Thyroid gland (tissue), 4 donors: Measurements from ENCODE around the gene FADD. TPM values are rescaled to one million over a fixed set of nuclear protein-coding genes. Genes with fewer than 3 reads are reported as not detected.

Experiments
- DNase-seq, 2 donors: peaks; one replicate each; pipeline ENCODE4 v3.0.0-alpha.2; 2019
- H3K27ac ChIP-seq, 3 donors: fragments of 200-600 bp; sonication (generic); 1 replicate in 2 of 3; 2 replicates in 1 of 3; pipeline ENCODE4 v1.5.1; 2016 to 2019; ENCODE audit warnings: mild to moderate bottlenecking in 1 of 3, moderate library complexity in 1 of 3
- H3K27me3 ChIP-seq: fragments of 200-600 bp; sonication (generic); one replicate; pipeline ENCODE4 v1.5.1; 2019
- H3K36me3 ChIP-seq, 2 donors: fragments of 200-600 bp; sonication (generic); one replicate each; pipeline ENCODE4 v1.5.1; 2016 to 2019
- H3K4me1 ChIP-seq, 2 donors: fragments of 200-600 bp; sonication (generic); one replicate each; pipeline ENCODE4 v1.5.1; 2017 to 2019
- H3K4me3 ChIP-seq, 3 donors: fragments of 200-600 bp; sonication (generic); replicated peaks in 1 of 3; 1 replicate in 2 of 3; 2 replicates in 1 of 3; pipeline ENCODE4 v1.5.1; 2016; ENCODE audit warnings: mild to moderate bottlenecking in 1 of 3
- H3K9me3 ChIP-seq: fragments of 200-600 bp; sonication (generic); one replicate; pipeline ENCODE4 v1.5.1; 2017
- CTCF ChIP-seq, 6 experiments: fragments of 200-600 bp in 3 of 6; fragments of 450-650 bp in 3 of 6; sonication (generic) in 3 of 6; IDR thresholded peaks; one replicate each; pipeline ENCODE4 v1.5.1; 2016 to 2019; ENCODE audit warnings: antibody characterized with exemption in 6 of 6, mild to moderate bottlenecking in 2 of 6, inconsistent platforms in 1 of 6, moderate library complexity in 1 of 6
- POLR2A ChIP-seq, 2 donors: fragments of 450-650 bp; IDR thresholded peaks; one replicate each; pipeline ENCODE4 v1.6.1; 2017; ENCODE audit warnings: antibody characterized with exemption in 2 of 2, mild to moderate bottlenecking in 2 of 2, moderate library complexity in 1 of 2
- WGBS, 2 donors: methylation state at CpG; one replicate each; pipeline ENCODE4 v1.1.5; 2017; 5-methylcytosine and 5-hydroxymethylcytosine counted together
- intact Hi-C: fragments of 100-400 bp; cut with DNase I; formaldehyde crosslinking; loops from one replicate; pipeline ENCODE4 v1.15.1; 2023
- total RNA-seq, 4 donors: library from RNA; depleted of rRNA; stranded (reverse); fragments of >200 nt; gene quantifications; one replicate each; pipeline ENCODE4 v1.2.3, GENCODE V29; 2016

Gene FADD
- 10 to 100 TPM; 18.1 to 32.6 (median 21.1) TPM for total RNA-seq

GRCh38 chr11:70202920-70203750 lies at the start of gene FADD:
Gene FADD, plus strand, starts transcription at chr11:70203296. Its CDS starts 164 bp downstream, at chr11:70203460.
- no peaks in the 10 kb centered on the region for H3K27me3 ChIP-seq
- TF ChIP-seq POLR2A (IDR thresholded peaks at IDR 0.05) = peak; percentile 63 to 78
- peak in 1 of 6 experiments; percentile 14 for TF ChIP-seq CTCF (IDR thresholded peaks at IDR 0.05)
- peaks cover 19% of the 10 kb centered on the region in 2 donors for H3K36me3 ChIP-seq
- intact Hi-C loops = loop anchor here (10.0 kb wide), 1 partner anchor 62 kb away; no protein-coding TSS in a partner anchor
- no peaks in the 10 kb centered on the region for H3K9me3 ChIP-seq
- WGBS, 2 donors = 1% methylated on average over 23 to 24 of the region's 91 CpGs
- peak; percentile 91 to 92 for DNase-seq
- peak within 1 kb of the TSS; percentile 92 to 95 (median 94) for H3K27ac ChIP-seq
- peak within 1 kb of the TSS; percentile 43 to 96 (median 87) for H3K4me3 ChIP-seq
- peaks cover 12 to 13% of the 10 kb centered on the region in 2 donors for H3K4me1 ChIP-seq

GRCh38 chr11:70155386-70155785 lies 47.7 kb upstream of the FADD start:
- 87 to 88% methylated on average over 14 of the region's 14 CpGs for WGBS, 2 donors

GRCh38 chr11:70156291-70157037 lies 46.6 kb upstream of the FADD start:
- DNase-seq = no peak
- no peaks in the 10 kb centered on the region for H3K4me1 ChIP-seq
- H3K27ac ChIP-seq = no peak overlapping the region
- no peaks in the 10 kb centered on the region for H3K36me3 ChIP-seq
- H3K27me3 ChIP-seq = no peaks in the 10 kb centered on the region
- no peak overlapping the region for H3K4me3 ChIP-seq
- intact Hi-C loops = no loop called here
- WGBS, 2 donors = 88 to 89% methylated on average over 18 of the region's 18 CpGs
- no peaks in the 10 kb centered on the region for H3K9me3 ChIP-seq
- no peak for TF ChIP-seq POLR2A (IDR thresholded peaks at IDR 0.05)
- no peak for TF ChIP-seq CTCF (IDR thresholded peaks at IDR 0.05)

More at GRCh38 chr11:70155386-70155785, 47.7 kb upstream of the FADD start:
- Histone ChIP-seq H3K4me3 (no peak overlapping the region), H3K27me3 (no peaks in the 10 kb centered on the region), H3K9me3 (no peaks in the 10 kb centered on the region), H3K27ac (no peak overlapping the region), H3K36me3 (no peaks in the 10 kb centered on the region), H3K4me1 (no peaks in the 10 kb centered on the region)
- DNase-seq = no peak
- no peak for TF ChIP-seq CTCF (IDR thresholded peaks at IDR 0.05)
- no peak for TF ChIP-seq POLR2A (IDR thresholded peaks at IDR 0.05)
- intact Hi-C loops = no loop called here

GRCh38 chr11:70158201-70158600 lies 44.9 kb upstream of the FADD start:
- no peaks in the 10 kb centered on the region for H3K27me3 ChIP-seq
- no peak overlapping the region for H3K27ac ChIP-seq
- intact Hi-C loops = no loop called here
- H3K36me3 ChIP-seq = no peaks in the 10 kb centered on the region
- no peaks in the 10 kb centered on the region for H3K4me1 ChIP-seq
- peak in 3 of 6 experiments; percentile 19 to 36 (median 32) for TF ChIP-seq CTCF (IDR thresholded peaks at IDR 0.05)
- TF ChIP-seq POLR2A (IDR thresholded peaks at IDR 0.05) = no peak
- H3K9me3 ChIP-seq = no peaks in the 10 kb centered on the region
- peak; percentile 21 to 38 for DNase-seq
- WGBS, 2 donors = 53 to 64% methylated on average over 6 to 8 of the region's 8 CpGs
- no peak overlapping the region for H3K4me3 ChIP-seq
